AG04450 (cell line): ENCODE results near the gene MEP1B. TPM values are rescaled to one million over a fixed set of nuclear protein-coding genes. Genes with fewer than 3 reads are reported as not detected.
"Not testable (repeated sequence)": the region's sequence is repeated elsewhere in the genome, so short reads cannot be mapped to it uniquely, and the experiment has no call there.

Source experiments
- CTCF ChIA-PET: fragments of 300-600, 350-600 bp; formaldehyde crosslinking; extraction: SDS; loops from one replicate; lab custom pipeline; 2022; ENCODE audit warnings: antibody characterized with exemption, inconsistent platforms; lab: Charles Lee
- POLR2A ChIA-PET: fragments of 350-600 bp; formaldehyde crosslinking; extraction: SDS; loops from one replicate; lab custom pipeline; 2021; ENCODE audit warnings: antibody characterized with exemption, inconsistent platforms; lab: Yijun Ruan, JAX
- DNase-seq: peaks from one replicate; pipeline ENCODE4 v3.0.0-alpha.2; 2011; ENCODE audit warnings: low read depth, low spot score
- H3K27ac ChIP-seq: one replicate; pipeline ENCODE4 v1.5.1; 2012; ENCODE audit warnings: low read depth, low read length, control low read depth
- H3K27me3 ChIP-seq: one replicate; pipeline ENCODE4 v1.6.0; 2012; ENCODE audit warnings: low read length; ENCODE audit not compliant: control insufficient read depth, insufficient read depth
- H3K4me3 ChIP-seq: 2 replicates; pipeline ENCODE4 v1.5.1; 2011; ENCODE audit warnings: mild to moderate bottlenecking, low read depth, low read length, control low read depth
- H3K9me3 ChIP-seq: 2 replicates; pipeline ENCODE4 v1.5.1; 2012; ENCODE audit warnings: low read length; ENCODE audit not compliant: control insufficient read depth, insufficient read depth
- CTCF ChIP-seq: IDR thresholded peaks from 2 replicates; pipeline ENCODE4 v1.5.1; 2011; ENCODE audit warnings: low read depth, low read length, control low read depth, inconsistent platforms
- polyA plus RNA-seq: library from polyadenylated mRNA; depleted of rRNA; stranded (reverse); fragments of >200 nt; gene quantifications from 2 replicates; pipeline ENCODE4 v1.2.3, GENCODE V29; 2011

MEP1B gene
- polyA plus RNA-seq, 1 experiment: not detected

- no peak for DNase-seq
- CTCF ChIA-PET: interaction anchor here (0.6 kb wide), 1 partner anchor 16 kb away, joined by 3 read pairs; no protein-coding TSS in a partner anchor
- POLR2A ChIA-PET: no interaction called here
- Histone ChIP-seq H3K4me3 (no peak overlapping the region), H3K27me3 (no peaks in the 10 kb centered on the region), H3K27ac (no peak overlapping the region), H3K9me3 (no peaks in the 10 kb centered on the region)
- TF ChIP-seq CTCF: no peak
These were observed 16.2 kb upstream of the MEP1B start for GRCh38 chr18:32173654-32174053.

DNA sequence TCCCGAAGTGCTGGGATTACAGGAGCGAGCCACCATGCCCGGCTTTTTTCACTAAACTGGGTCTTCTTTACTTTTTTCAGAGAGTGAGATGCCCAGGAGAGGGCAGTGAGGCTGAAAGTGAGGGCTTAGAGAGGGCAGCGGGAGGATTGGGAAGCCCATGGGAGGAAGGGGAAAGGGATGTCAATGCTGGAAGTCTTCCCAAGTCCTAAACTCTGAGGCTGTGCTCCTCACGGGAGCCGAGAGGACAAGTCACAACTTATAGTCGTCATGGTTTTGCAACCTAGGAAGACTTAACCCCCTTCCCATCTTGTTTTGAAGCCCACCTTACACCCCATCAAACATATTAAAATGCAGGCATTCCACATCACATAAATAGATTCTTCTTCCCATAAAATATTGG lies 15.1 kb upstream of the MEP1B start:
- Histone ChIP-seq H3K27ac (no peak overlapping the region), H3K4me3 (no peak overlapping the region), H3K27me3 (no peaks in the 10 kb centered on the region), H3K9me3 (no peaks in the 10 kb centered on the region)
- POLR2A ChIA-PET: no interaction called here
- no peak for TF ChIP-seq CTCF
- no peak for DNase-seq
- CTCF ChIA-PET: interaction anchor here (1.9 kb wide), 1 partner anchor 16 kb away, joined by 13 read pairs; no protein-coding TSS in a partner anchor

- DNase-seq: no peak
- no peaks in the 10 kb centered on the region for H3K9me3 ChIP-seq
- no peak overlapping the region for H3K4me3 ChIP-seq
- H3K27me3 ChIP-seq: no peaks in the 10 kb centered on the region
- POLR2A ChIA-PET: no interaction called here
- CTCF ChIA-PET: interaction anchor here (1.9 kb wide), 1 partner anchor 17 kb away, joined by 13 read pairs; no protein-coding TSS in a partner anchor
- no peak overlapping the region for H3K27ac ChIP-seq
- no peak for TF ChIP-seq CTCF
These were observed 14.6 kb upstream of the MEP1B start for GRCh38 chr18:32175265-32175664.

DNA sequence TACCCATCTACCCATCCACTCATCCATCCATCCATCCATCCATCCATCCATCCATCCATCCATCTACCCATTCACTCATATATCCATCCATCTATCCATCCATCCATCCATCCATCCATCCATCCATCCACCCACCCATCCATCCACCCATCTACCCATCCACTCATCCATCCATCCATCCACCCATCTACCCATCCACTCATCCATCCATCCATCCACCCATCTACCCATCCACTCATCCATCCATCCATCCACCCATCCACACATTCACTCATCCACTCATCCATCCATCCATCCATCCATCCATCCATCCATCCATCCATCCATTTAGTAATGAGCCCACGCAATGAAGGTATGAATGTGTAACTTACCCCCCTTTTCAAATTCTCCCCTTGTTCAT lies 13.1 kb upstream of the MEP1B start:
- DNase-seq, H3K27ac ChIP-seq, POLR2A ChIA-PET, H3K4me3 ChIP-seq, CTCF ChIA-PET, H3K9me3 ChIP-seq, H3K27me3 ChIP-seq: not testable (repeated sequence)

- POLR2A ChIA-PET: no interaction called here
- TF ChIP-seq CTCF: no peak
- no peaks in the 10 kb centered on the region for H3K9me3 ChIP-seq
- no peak overlapping the region for H3K4me3 ChIP-seq
- H3K27ac ChIP-seq: no peak overlapping the region
- no peaks in the 10 kb centered on the region for H3K27me3 ChIP-seq
- DNase-seq: no peak
- CTCF ChIA-PET: interaction anchor here (0.5 kb wide), 2 partner anchors 11 to 18 kb away, joined by 3 to 4 read pairs; no protein-coding TSS in a partner anchor
These were observed 12.3 kb upstream of the MEP1B start for GRCh38 chr18:32177530-32177929.
